Fibroblast of skin of abdomen (primary cell): ENCODE results near the gene STK32C.

Experiments
- DNase-seq: peaks from one replicate; pipeline ENCODE4 v3.0.0-alpha.2; 2013

The STK32C gene

DNA sequence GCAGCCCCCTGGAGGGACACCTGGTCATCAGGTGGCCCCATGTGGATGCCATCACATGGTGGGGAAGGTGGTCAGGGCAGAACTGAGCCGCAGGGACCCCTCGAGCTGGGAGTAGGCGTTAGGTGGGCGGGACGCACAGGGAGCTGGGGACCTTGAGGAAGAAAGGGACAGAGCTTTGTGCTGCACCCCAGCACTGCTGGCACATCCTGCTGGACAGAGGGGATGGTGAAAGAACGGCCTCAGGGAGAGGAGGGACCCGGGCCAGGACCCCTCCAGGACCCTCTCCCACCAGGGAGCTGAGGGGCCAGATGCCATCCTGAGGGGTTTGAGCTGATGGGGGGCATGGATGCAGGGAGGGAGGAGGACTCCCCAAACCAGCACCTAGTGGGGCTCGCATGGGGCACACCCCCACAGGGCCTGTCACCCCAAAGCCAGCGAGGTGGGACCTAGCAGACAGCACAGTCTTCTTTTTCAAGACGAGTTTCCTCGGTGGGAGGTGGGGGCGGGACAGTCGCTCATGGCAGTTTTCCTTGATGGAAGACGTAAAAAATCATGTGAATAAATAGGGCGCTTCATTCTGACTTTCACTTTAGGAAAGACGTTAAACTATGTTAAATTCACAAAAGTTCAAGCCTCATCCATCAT is 43.3 kb downstream of the STK32C start:
- no peak for DNase-seq

- DNase-seq: no peak
Measured at GRCh38 chr10:132263866-132264265, 43.9 kb downstream of the STK32C start.

DNA sequence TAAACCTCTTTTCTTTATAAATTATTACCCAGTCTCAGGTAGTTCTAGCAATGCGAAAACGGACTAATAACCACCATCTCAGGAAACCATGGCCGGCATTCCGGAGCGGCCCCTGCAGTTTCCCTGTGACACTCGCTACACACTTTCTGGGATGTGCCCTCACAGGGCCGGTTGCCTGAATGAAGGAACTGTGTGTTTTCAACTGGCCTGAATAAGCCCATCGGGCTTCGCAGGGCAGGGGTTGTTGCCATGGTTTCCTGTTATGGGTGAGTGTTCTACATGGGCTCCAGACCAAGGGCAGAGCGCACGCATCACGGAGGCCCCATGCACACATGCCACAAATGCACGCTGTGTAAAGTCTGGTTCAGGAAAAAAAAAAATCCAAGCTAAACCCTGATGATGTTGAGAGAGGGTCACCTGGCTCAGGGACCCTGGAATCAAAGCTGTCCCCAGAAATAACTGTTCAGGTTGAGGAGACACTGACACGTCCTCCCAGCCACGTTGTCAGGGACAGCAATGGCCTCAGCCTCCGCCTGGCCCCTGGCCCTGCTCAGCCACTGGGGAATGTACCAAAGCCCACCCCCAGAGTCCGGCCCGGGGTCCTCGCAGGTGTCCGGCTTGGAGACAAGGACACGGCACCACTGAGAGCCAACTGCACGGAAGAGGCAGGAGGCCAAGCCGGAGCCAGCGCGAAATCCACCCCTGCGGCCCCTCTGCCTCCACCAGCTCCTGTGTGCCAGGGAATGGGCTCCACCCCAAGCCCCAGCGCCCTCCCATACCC is 47.9 kb downstream of the STK32C start:
- DNase-seq: no peak

DNA sequence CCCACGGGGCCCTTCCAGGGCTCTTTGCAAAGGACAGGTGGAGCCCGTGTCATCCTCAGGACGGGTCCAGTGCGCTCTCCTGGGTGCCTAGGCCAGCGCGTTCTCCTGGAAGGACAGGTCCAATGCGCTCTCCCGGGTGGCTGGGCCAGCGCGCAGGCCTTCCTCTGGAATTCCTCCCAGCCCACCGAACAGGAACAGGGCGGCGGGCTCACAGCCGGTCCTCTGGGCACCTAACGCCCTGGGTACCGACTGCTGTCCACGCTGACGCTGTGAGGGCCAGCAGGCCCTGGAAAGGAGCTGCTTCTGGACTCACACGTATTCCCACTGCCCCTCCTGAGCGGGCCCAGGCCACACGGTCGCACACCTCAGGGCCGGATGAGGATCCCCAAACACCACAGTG is 49.3 kb downstream of the STK32C start:
- no peak for DNase-seq

GRCh38 chr10:132257907-132258306 is 49.8 kb downstream of the STK32C start:
- DNase-seq: no peak

DNA sequence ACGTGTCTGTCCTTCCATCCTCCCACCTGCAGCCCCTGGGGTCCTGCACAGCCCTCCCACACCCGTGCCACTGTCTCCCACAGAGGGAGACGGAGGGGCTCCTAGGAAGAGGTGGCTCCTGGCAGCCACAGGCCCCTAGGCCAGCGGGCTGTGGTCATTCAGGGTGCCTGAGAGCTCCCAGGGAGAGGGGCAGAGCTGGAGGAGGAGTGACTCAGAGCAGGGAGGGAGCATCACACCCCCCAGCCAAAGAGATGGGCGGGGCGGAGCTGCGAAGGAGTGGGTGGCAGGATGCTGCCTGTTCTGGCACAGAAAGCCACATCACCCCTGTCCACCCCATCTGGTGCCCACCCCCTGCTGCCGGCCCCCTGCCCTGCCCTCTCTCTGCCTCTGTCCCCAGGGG is 50.5 kb downstream of the STK32C start:
- DNase-seq: no peak

DNA sequence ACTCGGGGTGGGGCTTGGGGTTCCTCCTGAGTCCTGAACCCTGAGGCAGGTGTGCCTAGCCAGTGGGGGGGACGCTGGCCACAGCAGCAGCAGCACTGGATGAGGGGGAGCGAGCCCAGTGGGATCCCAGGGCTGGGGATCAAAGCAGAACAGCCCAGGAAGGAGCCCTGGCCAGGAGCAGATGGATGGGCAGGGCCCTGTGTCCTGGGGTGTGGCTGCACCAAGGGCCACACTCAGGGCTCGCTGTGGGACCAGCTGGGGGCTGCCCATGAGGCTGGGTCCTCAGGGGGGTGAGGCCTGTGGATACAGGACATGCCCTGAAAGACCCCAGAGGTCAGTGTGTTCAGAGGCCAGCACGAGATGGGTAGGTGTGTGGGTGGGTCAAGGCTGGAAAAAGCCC is 50.9 kb downstream of the STK32C start:
- DNase-seq: no peak

DNA sequence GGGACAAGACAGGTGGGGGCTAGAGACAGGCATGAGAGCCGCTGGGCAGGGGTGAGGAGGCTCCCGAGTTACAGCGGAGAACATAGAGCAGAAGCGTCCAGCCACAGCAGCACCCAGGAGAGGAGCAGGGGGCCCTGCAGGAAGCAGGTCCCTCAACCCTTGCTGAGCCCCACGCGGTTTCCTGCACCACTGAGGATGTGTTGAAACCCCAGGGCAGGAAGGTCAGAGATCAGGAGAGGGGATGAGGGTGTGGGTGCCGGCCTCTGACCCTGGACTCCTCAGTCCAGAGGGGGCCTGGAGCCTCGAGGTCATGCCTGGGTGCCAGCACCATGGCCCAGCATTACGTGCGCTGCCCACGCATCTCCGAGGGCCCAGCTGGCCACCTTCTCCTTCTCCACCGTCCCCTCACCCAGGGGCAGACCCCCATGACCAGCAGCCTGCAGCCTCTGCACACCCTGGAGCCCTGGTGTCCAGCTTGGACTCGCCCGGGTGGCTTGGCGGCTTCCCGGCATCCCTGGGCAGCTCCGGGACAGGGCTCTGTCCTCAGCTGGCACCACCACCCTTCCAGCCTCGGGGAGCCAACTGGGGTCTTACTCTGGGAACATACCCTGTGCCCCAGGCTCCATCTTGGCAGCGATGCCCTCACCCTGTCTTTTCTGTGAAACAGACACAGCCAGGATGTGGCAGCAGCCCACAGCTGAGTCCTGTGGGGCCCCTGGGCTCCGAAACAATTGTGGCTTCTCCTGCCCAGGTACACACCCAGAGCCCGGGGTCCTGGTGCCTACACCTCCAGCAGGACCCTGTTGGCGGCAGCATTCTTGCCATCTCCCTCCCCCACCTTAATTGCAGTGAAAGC is 52.0 kb downstream of the STK32C start:
- no peak for DNase-seq

- DNase-seq: no peak
Measured at GRCh38 chr10:132254841-132255240, 52.9 kb downstream of the STK32C start.

- DNase-seq: no peak
Measured at GRCh38 chr10:132253092-132253687, 54.6 kb downstream of the STK32C start.

DNA sequence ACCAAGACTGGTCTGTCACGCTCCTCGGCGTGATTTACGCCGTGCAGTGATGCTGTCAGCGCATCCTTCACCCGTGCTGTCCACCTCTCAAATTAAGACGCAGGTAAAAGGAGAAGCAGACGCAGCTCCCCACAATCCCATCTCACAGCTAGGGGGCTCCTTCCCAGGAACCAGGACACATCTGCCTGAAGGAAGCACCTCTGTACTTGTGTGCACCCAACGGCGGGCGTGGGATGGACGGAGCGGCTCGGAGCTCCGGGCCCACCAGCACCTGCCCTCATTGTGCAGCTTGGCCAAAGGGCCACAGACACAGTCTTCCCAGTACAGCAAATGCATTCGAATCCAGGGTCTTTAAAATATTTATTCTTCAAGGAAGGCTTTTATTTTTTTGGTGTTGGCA is 55.3 kb downstream of the STK32C start:
- no peak for DNase-seq

DNA sequence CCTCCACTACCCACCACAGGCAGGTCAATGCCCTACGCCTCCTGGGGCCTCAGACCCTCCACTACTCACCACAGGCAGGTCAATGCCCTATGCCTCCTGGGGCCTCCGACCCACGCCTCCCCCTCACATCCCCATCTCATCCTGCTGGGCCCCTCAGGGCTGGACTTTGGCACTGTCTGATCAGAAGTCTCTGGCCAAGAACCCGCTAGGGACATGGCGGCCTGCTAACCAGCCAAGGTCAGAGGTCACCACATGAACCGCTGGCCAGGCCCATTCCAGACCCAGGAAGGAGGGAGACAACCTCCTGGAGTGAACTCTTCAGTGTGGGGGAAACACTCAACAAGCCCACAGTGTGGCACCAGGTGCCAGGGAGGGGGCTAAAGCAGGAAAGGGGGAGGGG is 55.8 kb downstream of the STK32C start:
- DNase-seq: no peak

DNA sequence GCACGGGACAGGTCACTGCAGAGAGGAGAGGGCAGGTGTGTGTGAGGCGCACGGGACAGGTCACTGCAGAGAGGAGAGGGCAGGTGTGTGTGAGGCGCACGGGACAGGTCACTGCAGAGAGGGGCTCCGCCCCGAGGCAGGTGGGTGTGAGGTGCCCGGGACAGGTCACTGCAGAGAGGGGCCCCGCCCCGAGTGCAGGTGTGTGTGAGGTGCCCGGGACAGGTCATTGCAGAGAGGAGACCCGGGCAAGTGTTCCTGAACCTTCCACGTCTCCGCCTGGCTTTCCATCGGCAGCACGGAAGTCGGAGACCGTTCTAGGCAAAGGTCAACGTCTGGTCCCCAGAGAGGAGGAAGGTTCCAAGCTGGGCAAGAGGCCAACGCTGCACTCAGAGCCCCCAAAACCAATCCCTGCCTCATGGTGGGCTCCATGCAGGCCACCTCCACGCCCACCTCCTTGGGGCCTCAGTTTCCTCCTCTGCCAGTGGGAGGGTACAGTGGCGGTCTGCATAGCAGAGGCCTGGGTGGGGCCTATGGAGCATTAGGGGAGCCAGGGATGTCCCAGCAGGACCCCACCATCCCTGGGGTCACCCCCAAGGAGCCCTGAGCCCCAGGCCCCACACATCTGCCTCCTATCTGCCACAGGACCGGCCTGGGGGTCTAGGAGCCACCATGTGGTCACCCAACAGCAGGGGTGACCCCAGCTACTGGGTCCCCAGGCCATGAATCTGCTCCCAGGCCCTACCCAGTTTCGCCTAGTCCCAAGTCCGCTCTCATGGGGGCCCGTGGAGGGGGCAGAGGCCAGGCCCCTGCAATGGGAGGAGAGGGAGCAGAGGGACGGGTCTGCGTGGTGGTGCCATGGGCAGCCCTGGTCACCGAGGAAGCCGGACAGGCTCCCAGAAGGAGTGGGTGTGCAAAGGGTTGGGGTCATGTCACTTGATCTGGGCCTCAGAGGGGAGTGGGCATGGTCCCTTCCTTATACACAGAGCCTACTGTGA is 57.0 kb downstream of the STK32C start:
- no peak for DNase-seq

- DNase-seq: no peak
Measured at GRCh38 chr10:132249824-132250375, 57.9 kb downstream of the STK32C start.

- no peak for DNase-seq
Measured at GRCh38 chr10:132249226-132249724, 58.5 kb downstream of the STK32C start.

DNA sequence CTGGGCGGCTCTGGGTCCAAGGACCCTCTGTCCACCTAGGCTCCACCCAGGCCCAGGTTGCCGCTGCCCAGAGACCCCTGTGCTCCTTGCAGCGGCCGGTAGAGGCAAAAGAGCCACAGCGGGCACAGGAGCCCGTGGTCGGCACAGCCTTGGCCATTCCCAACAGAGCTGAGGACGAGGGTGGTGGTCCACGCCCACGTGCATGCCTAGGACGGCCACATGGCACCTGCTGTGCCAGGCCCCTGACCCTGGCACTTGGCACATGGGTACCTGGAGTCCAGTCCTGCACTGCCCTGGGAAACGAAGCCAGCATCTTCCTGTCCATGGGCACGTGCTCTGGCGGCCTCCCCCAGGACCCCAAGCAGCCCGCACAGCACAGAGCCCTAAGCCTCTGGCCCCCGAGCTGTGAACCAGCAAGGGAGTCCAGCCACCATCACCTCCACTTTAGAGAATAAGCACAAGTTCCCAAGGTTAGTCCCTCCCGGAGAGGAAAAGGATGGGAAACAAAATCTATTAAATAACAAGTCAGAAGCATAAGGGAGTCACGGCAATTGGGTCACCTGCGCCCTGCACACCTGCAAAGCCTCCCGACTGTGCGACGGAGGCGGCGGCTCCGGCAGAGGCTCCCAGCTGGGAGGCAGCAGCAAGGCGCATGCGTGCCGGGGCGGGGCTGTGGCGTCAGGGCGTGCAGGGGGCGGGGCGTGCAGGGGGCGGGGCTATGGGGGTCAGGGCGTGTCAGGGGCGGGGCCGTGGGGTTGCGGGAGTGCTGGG is 59.1 kb downstream of the STK32C start:
- no peak for DNase-seq

- DNase-seq: peak; percentile 8
Measured at GRCh38 chr10:132247943-132248342, 59.8 kb downstream of the STK32C start.

DNA sequence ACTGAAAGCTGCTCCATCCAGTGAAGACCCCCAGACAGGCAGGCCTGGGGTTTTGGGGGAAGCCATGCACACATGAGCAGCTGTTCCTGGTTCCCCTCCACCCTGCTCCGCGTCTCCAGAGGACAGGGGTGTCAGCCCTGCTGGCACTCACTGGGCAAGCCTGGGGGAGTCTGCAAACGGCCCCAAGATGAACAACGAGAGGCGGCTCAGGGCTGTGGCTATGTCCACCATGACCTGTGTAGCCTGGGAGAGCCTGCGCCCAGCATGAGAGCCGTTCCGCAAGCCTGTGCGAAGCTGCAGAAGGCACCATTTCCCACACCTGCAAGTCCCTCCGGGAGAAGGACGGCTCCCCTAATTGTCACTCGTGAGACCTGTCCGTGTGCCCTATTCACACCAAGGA is 61.5 kb downstream of the STK32C start:
- no peak for DNase-seq

DNA sequence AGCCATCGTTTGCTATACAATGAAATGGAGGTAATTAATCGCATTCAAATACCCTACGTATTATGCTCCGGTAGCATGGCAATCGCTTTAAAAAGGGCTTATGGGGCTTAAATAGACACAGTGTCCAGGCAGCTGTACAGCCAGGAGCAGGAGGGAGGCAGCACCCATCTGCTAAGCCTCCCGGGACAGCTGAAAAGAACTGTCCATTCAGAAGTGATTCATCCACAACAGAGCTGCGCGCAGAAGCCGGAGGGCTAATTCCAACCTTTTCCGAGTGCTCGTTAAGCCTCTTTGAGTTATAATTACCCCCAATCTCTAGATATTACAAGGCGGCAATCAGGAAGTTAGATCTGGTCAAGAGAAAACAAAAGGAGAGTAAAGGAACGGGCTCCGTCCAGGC is 62.7 kb downstream of the STK32C start:
- no peak for DNase-seq

DNA sequence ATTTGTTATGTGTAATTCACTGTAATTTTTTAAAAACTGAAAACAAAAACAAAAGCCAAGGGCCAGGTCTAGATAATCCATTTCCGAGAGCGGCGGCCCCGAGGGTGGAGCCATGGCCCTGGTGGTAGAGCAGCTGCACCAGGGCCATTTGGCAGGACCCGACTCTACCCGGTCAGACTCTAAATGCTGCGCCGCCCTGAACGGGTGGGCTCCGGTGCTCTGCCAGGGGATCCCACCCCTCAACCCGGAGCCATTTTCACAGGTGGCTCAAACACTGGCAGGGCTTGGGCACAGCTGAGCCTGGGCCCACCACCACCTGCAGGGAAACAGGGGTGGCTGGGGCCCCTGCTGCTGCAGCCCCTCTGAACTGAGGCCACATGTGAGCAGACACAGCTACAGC is 64.1 kb downstream of the STK32C start:
- no peak for DNase-seq
